Heart left ventricle (tissue), 13 donors: ENCODE results near the gene NFILZ.

Experiments
- CTCF ChIP-seq, 12 donors: fragments of 200-600 bp; sonication (generic) in 4 of 12; IDR thresholded peaks; one replicate each; pipeline versions ENCODE4 v1.5.0 to v1.8.0; 2018 to 2022; ENCODE audit warnings: antibody characterized with exemption in 12 of 12, mild to moderate bottlenecking in 5 of 12
- POLR2A ChIP-seq, 2 donors: fragments of 450-650 bp; IDR thresholded peaks; one replicate each; pipeline ENCODE4 v1.6.1; 2017; ENCODE audit warnings: antibody characterized with exemption in 2 of 2, mild to moderate bottlenecking in 2 of 2, moderate library complexity in 2 of 2
- donor health status: ischemic (EF 13 %, LVEDD 7.1; RV severe dilation, severe dysfunction).
- donor health status: DM: no; HTN: yes; CAD: no.
- donor health status: DM: no; HTN: no; CAD: no.
- donor health status: ischemic (EF 25% LVEDD 6.9; RV normal size, moderate dysfunction).
- donor health status: ischemic (EF 25% LVEDD 5.7; RV mildly dilated, moderate dysfunction).
- donor health status: ischemic (EF 35%, LVEDD 5.7; RV mildly dilated, moderate dysfunction).
- donor health status: nonischemic (EF 11% LVEDD 7.7; RV severe dilation, severe dysfunction).
- donor health status: DM: yes; HTN: yes; CAD: no.
- donor health status: PGD.
- donor health status: ischemic (EF 29% LVEDD 5.4; RV normal size, mild dysfunction).
- donor health status: nonischemic (EF 23%, LVEDD 6.1; RV moderate dilation, normal function).

GRCh38 chr19:8592231-8593009 is 38.0 kb upstream of the NFILZ start:
- no peak for TF ChIP-seq CTCF (IDR thresholded peaks at IDR 0.05)
- peak in 1 of 2 donors; percentile 50 for TF ChIP-seq POLR2A (IDR thresholded peaks at IDR 0.05)
